A673 (cell line): ENCODE data around the gene RICTOR.

Experiments
- CTCF ChIP-seq: fragments of 300-800, 200-600 bp; sonication (generic); conservative IDR thresholded peaks from 2 replicates; pipeline ENCODE4 v1.5.1; 2017; ENCODE audit warnings: low read depth, mild to moderate bottlenecking, antibody characterized with exemption, low read length, moderate library complexity, mixed read lengths
- EZH2 ChIP-seq: fragments of 200-600 bp; sonication (generic); IDR thresholded peaks from 2 replicates; pipeline ENCODE4 v1.6.1; 2017; ENCODE audit warnings: borderline replicate concordance, low read depth, mild to moderate bottlenecking, mixed read lengths, antibody characterized with exemption, low read length; ENCODE audit not compliant: poor library complexity, severe bottlenecking

- TF ChIP-seq CTCF (no peak), EZH2 (no peak)
These were observed 120.7 kb downstream of the RICTOR start for GRCh38 chr5:38953426-38954012.
